ENCODE measurements around the gene PDGFD.
A peak's percentile ranks its signal among the peaks of the same experiment; 100 is the strongest.

The PDGFD gene

DNA sequence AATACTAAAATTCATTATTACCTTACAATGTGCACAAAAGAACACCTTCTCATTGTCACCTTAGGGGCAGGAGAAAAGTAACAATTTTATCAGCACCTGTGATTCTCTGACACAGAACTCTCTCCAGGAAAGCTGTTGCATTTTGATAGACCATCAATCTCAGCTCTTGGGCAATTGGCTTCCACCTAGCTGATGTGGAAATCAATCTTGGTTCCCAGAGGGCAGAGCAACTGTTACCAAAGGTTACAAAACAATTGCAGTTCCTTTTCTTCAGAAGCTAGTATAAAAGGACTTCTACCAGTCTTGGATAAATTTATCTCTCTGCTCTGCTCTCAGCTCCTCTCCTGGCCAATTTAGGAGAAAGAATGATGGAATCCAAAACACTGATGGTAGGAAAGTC, 285.3 kb downstream of the PDGFD start:
- Mint-ChIP-seq H3K9me3 (no peaks in the 10 kb centered on the region), H3K4me1 (no peaks in the 10 kb centered on the region), H3K27me3 (no peaks in the 10 kb centered on the region), H3K27ac (no peak overlapping the region), H3K4me3 (no peak overlapping the region)
- no peak for ATAC-seq
- no peak for DNase-seq

GRCh38 chr11:103877221-103877620, 286.7 kb downstream of the PDGFD start:
- ATAC-seq (peak; percentile 15), DNase-seq (no peak)
- no peak overlapping the region for H3K4me3 Mint-ChIP-seq
- no peaks in the 10 kb centered on the region for H3K27me3 Mint-ChIP-seq
- no peak overlapping the region for H3K27ac Mint-ChIP-seq
- no peaks in the 10 kb centered on the region for H3K4me1 Mint-ChIP-seq
- H3K9me3 Mint-ChIP-seq = no peaks in the 10 kb centered on the region

DNA sequence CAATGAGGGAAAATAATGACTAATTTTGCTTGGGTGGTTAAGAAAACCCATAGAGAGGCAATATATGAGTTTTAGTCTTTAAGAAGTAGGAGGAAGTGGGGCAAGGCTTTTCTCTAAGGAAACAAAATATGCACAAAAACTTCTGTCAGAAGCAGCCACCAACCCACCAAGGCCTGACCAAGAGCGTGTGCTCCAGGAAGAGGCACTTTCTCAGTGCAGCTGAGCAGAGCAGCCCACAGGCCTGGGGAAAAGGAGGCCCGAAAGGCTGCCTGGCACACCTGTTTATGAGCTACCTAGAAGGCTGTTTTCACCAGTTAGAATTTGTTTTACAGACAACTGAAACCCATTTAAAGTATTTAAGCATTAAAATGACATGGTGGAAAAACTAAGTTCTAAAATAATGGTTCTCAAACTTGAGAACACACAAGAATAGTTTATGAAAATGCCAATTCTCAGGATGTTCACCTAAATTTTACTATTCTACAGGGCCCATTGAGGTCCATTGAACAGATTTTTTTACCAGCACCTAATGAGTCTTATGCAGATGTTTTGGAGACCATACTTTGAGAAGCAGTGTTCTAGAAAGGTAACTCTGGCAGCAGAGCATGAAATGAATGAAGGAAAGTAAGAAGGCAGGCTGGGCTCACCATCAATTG, 288.0 kb downstream of the PDGFD start:
- Mint-ChIP-seq H3K27me3 (no peaks in the 10 kb centered on the region), H3K9me3 (no peaks in the 10 kb centered on the region), H3K4me1 (no peaks in the 10 kb centered on the region), H3K4me3 (no peak overlapping the region), H3K27ac (no peak overlapping the region)
- no peak for DNase-seq
- ATAC-seq = peak; percentile 58

- no peaks in the 10 kb centered on the region for H3K27me3 Mint-ChIP-seq
- H3K27ac Mint-ChIP-seq = peak overlapping the region in 1 of 2 donors; percentile 14
- H3K4me1 Mint-ChIP-seq = no peaks in the 10 kb centered on the region
- no peak for ATAC-seq
- DNase-seq = no peak
- H3K9me3 Mint-ChIP-seq = no peaks in the 10 kb centered on the region
- no peak overlapping the region for H3K4me3 Mint-ChIP-seq
Observed at GRCh38 chr11:103872748-103873147, 291.2 kb downstream of the PDGFD start.

DNA sequence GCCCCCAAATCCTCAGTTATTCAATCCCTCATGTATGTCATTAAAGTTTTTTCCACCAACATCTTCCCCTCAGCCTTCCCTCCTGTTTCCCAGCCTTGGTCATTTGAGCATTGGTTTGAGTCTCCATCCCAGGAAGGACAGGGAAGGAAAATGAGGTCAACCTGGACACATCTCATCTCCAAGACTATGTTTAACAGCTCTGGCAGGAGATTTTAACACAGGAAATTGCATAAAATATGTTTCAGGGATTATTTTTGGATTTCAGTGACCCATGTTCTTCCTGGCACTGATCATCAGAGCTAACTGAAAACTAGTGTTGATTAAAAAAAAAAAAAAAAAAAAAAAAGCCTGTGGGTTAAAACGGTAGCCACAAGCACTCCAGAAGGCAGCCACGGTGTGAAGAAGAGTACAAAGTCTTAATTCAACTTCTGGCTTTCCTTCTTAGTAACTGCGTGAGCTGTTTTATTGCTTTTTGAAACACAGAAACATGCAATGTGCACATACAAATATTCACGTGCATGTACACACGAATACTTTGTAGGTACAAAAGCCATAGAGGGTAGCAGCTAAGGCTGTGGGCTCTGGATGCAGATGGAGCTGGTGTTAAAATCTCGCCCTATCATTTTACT, 291.9 kb downstream of the PDGFD start:
- H3K27ac Mint-ChIP-seq = no peak overlapping the region
- ATAC-seq = no peak
- H3K4me1 Mint-ChIP-seq = no peaks in the 10 kb centered on the region
- no peak overlapping the region for H3K4me3 Mint-ChIP-seq
- no peaks in the 10 kb centered on the region for H3K27me3 Mint-ChIP-seq
- DNase-seq = no peak
- H3K9me3 Mint-ChIP-seq = no peaks in the 10 kb centered on the region

GRCh38 chr11:103870821-103871309, 293.1 kb downstream of the PDGFD start:
- ATAC-seq (no peak), DNase-seq (no peak)
- H3K4me3 Mint-ChIP-seq = no peak overlapping the region
- H3K4me1 Mint-ChIP-seq = no peaks in the 10 kb centered on the region
- H3K27me3 Mint-ChIP-seq = no peaks in the 10 kb centered on the region
- H3K27ac Mint-ChIP-seq = no peak overlapping the region
- H3K9me3 Mint-ChIP-seq = no peaks in the 10 kb centered on the region

DNA sequence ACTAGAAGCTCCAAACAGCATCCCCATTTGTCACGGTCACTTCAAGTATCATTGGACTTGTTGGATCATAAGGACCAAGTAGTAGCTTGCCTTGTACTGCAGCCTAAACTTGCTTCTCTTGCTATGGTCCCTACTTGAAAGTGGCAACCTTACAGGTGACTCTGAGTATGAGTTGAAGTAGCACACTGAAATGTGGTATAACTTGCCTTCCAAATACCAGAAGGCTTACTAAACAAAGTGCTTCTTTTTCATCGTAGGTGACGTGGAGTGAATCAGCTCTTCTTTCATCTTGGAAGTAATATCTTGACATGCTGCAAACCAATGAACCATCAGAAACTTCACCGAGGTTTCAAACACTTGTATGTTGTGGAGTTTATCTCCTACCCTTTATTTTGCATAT, 296.5 kb downstream of the PDGFD start:
- no peak for DNase-seq
- Mint-ChIP-seq H3K27ac (no peak overlapping the region), H3K27me3 (no peaks in the 10 kb centered on the region), H3K4me1 (no peaks in the 10 kb centered on the region), H3K9me3 (peaks cover 0 to 11% of the 10 kb centered on the region in 2 donors), H3K4me3 (no peak overlapping the region)
- no peak for ATAC-seq

GRCh38 chr11:103863497-103863896, 300.4 kb downstream of the PDGFD start:
- H3K27me3 Mint-ChIP-seq = no peaks in the 10 kb centered on the region
- H3K4me3 Mint-ChIP-seq = no peak overlapping the region
- H3K9me3 Mint-ChIP-seq = peaks cover 0 to 11% of the 10 kb centered on the region in 2 donors
- no peak for DNase-seq
- peak; percentile 42 for ATAC-seq
- H3K27ac Mint-ChIP-seq = peak overlapping the region in 1 of 2 donors; percentile 87
- H3K4me1 Mint-ChIP-seq = no peaks in the 10 kb centered on the region

- DNase-seq (no peak), ATAC-seq (no peak)
- Mint-ChIP-seq H3K4me1 (no peaks in the 10 kb centered on the region), H3K27me3 (no peaks in the 10 kb centered on the region), H3K27ac (peak overlapping the region in 1 of 2 donors; percentile 34), H3K9me3 (peaks cover 0 to 11% of the 10 kb centered on the region in 2 donors), H3K4me3 (no peak overlapping the region)
Observed at GRCh38 chr11:103862802-103863174, 301.2 kb downstream of the PDGFD start.

DNA sequence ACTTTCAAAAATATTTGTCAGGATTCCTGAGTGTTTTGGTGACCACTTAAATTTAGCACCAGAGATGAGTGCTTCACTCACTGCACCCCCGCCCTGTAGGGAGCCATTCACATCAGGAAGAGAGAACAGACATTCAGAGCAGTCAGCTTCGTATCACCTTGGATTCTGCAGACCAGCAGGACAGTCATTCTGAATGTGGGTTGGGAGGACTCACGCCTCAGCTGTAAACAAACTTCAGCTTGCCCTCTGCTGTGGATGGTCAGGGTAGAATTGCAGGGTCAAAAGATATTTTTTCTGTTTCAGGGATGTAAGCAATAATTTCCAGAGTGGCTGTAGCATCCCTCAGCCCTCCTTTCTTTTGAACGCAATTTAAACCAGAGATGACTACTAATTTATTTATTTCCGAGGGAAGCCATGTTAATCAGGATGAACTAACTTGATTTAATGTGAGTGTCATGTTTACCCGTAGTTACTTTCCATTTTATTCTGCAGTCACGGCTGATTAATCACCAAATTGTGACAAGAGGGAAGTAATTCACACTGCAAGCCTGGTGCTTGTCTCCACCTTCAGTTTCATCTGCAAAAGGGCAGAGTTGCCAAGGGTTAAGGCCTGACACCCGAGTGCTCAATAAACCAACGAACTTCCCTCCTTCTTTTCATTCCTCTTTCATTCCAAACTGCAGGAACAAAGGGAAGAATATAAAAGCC, 301.7 kb downstream of the PDGFD start:
- ATAC-seq = no peak
- Mint-ChIP-seq H3K4me3 (no peak overlapping the region), H3K27ac (no peak overlapping the region), H3K27me3 (no peaks in the 10 kb centered on the region), H3K4me1 (no peaks in the 10 kb centered on the region), H3K9me3 (peaks cover 0 to 11% of the 10 kb centered on the region in 2 donors)
- no peak for DNase-seq

Data from stimulated activated naive CD8-positive, alpha-beta T cell treated with anti-CD3 and anti-CD28 coated beads, Interleukin-15, amount 100 ng/mL, for 72 hours (primary cell).